ENCODE measurements around the gene MED31. TPM values are rescaled to one million over a fixed set of nuclear protein-coding genes. Genes with fewer than 3 reads are reported as not detected.

MED31 gene
- total RNA-seq, 2 donors from 2014 or later: 32.9 to 36.6 TPM

DNA sequence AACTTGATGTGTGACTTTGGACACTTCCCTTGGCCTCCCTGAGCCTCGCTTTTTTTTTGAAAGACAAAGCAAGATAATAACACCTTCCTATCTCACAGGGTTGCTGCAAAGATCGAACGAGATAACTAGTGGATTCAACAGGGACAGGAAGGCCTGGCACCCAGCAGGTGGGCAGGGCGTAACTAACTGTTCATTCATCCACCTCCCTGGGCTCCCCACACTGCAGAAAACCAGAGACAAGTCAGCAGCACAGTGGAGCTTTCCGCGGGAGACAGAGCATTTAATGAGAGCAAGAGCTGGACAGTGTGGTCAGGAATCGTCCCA is 33.0 kb upstream of the MED31 start:
- no peak for ATAC-seq
- Mint-ChIP-seq H3K4me3 (no peak overlapping the region), H3K27ac (no peak overlapping the region), H3K4me1 (peaks cover 7% of the 10 kb centered on the region), H3K36me3 (ENCODE audit: low read depth) (peaks cover 6% of the 10 kb centered on the region), H3K27me3 (peaks cover 48% of the 10 kb centered on the region)
- DNase-seq: no peak
- H3K9me3 ChIP-seq (ENCODE audit: control insufficient read depth, low read length, poor library complexity, severe bottlenecking): no peaks in the 10 kb centered on the region

DNA sequence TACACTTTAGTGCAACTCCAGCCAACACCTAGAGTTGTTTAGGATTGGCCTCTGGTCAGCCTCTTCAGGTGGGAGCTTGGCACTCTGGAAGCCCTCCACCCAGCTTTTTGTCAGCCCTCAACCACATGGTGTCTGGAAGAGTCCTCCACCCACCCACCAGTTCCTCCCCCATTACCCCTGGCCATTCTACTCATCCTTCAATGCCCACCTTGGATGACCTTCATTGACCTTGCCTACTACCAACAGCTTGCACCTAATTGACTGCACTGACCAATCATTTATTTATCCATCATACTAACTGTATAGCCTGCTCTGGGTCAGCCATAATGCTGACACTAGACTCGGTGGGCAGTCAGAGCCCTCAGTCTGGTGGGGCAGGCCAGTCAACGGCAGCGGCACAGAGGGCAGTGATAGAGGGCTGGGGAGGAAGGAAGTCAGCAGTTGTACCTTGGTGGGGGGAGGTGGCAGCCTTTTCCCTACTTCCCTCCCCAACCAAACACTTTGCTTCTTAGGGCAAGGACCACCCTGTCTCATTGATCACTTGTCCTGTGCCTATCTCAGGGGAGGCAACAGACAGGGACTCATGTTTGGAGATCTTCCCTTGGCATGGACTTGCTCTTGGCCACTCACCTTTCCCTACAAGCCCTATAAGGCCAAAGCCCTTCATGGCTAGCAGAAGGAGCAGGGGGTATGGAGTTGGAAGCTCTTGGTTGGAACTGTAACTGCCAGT is 32.5 kb upstream of the MED31 start:
- H3K27ac Mint-ChIP-seq: no peak overlapping the region
- no peak for ATAC-seq
- H3K36me3 Mint-ChIP-seq (ENCODE audit: low read depth): peaks cover 6% of the 10 kb centered on the region
- no peak for DNase-seq
- H3K4me3 Mint-ChIP-seq: no peak overlapping the region
- peaks cover 50% of the 10 kb centered on the region for H3K27me3 Mint-ChIP-seq
- H3K9me3 ChIP-seq (ENCODE audit: control insufficient read depth, low read length, poor library complexity, severe bottlenecking): no peaks in the 10 kb centered on the region
- peaks cover 7% of the 10 kb centered on the region for H3K4me1 Mint-ChIP-seq

DNA sequence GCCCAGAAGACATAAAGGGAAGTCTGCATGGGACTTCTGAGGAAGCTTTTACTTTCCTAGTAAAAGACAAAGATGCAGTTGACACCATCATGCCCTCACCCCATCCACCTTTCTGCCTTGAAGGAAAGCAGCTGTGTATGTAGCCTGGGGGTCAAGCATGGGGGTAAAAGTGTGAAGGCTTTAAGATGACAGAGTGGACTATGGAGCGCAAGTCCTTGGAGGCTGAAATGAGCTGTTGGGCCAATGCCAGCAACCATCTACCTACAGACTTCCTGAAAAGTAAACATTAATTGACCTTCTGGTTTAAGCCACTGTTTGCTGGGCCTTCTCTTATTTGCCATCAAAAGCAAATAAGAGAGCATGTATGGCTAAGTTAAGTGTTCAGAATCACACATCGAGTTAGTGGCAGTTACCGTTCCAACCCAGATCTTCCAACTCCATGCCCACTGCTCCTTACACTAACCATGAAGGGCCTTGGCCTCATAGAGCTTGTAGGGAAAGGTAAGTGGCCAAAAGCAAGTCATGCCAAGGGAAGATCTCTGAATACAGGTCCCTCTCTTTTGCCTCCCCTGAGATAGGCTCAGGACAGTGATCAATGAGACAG is 31.8 kb upstream of the MED31 start:
- Mint-ChIP-seq H3K4me1 (peaks cover 11% of the 10 kb centered on the region), H3K4me3 (no peak overlapping the region), H3K27me3 (peaks cover 56% of the 10 kb centered on the region), H3K27ac (no peak overlapping the region), H3K36me3 (ENCODE audit: low read depth) (peaks cover 6% of the 10 kb centered on the region)
- DNase-seq: no peak
- no peaks in the 10 kb centered on the region for H3K9me3 ChIP-seq (ENCODE audit: control insufficient read depth, low read length, poor library complexity, severe bottlenecking)
- no peak for ATAC-seq

GRCh38 chr17:6682339-6682738 is 30.9 kb upstream of the MED31 start:
- H3K27me3 Mint-ChIP-seq: peaks cover 54% of the 10 kb centered on the region

GRCh38 chr17:6681671-6682070 is 30.3 kb upstream of the MED31 start:
- H3K36me3 Mint-ChIP-seq (ENCODE audit: low read depth): peaks cover 2% of the 10 kb centered on the region
- H3K9me3 ChIP-seq (ENCODE audit: control insufficient read depth, low read length, poor library complexity, severe bottlenecking): no peaks in the 10 kb centered on the region
- peaks cover 47% of the 10 kb centered on the region for H3K27me3 Mint-ChIP-seq
- no peak overlapping the region for H3K27ac Mint-ChIP-seq
- ATAC-seq (no peak), DNase-seq (no peak)
- peaks cover 12% of the 10 kb centered on the region for H3K4me1 Mint-ChIP-seq
- no peak overlapping the region for H3K4me3 Mint-ChIP-seq

More at GRCh38 chr17:6682339-6682738, 30.9 kb upstream of the MED31 start:
- ATAC-seq (no peak), DNase-seq (no peak)
- Mint-ChIP-seq H3K36me3 (ENCODE audit: low read depth) (peaks cover 6% of the 10 kb centered on the region), H3K27ac (no peak overlapping the region), H3K4me1 (peaks cover 15% of the 10 kb centered on the region), H3K4me3 (no peak overlapping the region)
- no peaks in the 10 kb centered on the region for H3K9me3 ChIP-seq (ENCODE audit: control insufficient read depth, low read length, poor library complexity, severe bottlenecking)

DNA sequence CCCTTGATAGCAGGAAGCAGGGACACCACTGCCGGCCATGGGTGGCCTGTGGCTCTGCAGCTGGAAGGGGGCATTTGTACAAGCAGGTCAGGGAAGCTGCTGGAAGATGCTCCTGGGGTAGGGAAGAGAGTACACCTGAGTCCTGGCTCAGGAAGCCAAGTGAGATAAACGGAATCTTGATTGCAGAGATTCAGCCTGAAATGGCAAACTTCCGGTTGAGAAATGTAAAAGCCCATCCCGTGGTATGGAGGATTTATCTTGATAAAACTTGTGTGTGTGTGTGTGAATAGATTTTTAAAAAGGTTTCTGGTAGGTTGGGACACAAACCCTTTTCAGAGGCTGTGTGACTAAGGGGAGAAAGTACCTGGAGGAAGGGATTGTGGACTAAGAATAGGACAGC is 29.8 kb upstream of the MED31 start:
- H3K4me3 Mint-ChIP-seq: no peak overlapping the region
- H3K27ac Mint-ChIP-seq: no peak overlapping the region
- H3K9me3 ChIP-seq (ENCODE audit: control insufficient read depth, low read length, poor library complexity, severe bottlenecking): no peaks in the 10 kb centered on the region
- DNase-seq (no peak), ATAC-seq (no peak)
- H3K27me3 Mint-ChIP-seq: peaks cover 43% of the 10 kb centered on the region
- H3K36me3 Mint-ChIP-seq (ENCODE audit: low read depth): peaks cover 2% of the 10 kb centered on the region
- H3K4me1 Mint-ChIP-seq: peaks cover 12% of the 10 kb centered on the region

- no peak for DNase-seq
- peaks cover 27% of the 10 kb centered on the region for H3K27me3 Mint-ChIP-seq
- no peaks in the 10 kb centered on the region for H3K9me3 ChIP-seq (ENCODE audit: control insufficient read depth, low read length, poor library complexity, severe bottlenecking)
- no peak overlapping the region for H3K4me3 Mint-ChIP-seq
- peaks cover under 1% of the 10 kb centered on the region for H3K36me3 Mint-ChIP-seq (ENCODE audit: low read depth)
- peaks cover 15% of the 10 kb centered on the region for H3K4me1 Mint-ChIP-seq
- ATAC-seq: no peak
- no peak overlapping the region for H3K27ac Mint-ChIP-seq
These were observed 27.8 kb upstream of the MED31 start for GRCh38 chr17:6679241-6679640.

- Mint-ChIP-seq H3K36me3 (ENCODE audit: low read depth) (no peaks in the 10 kb centered on the region), H3K27ac (peak overlapping the region; percentile 83), H3K27me3 (peaks cover 24% of the 10 kb centered on the region), H3K4me1 (peaks cover 15% of the 10 kb centered on the region), H3K4me3 (no peak overlapping the region)
- no peak for ATAC-seq
- H3K9me3 ChIP-seq (ENCODE audit: control insufficient read depth, low read length, poor library complexity, severe bottlenecking): no peaks in the 10 kb centered on the region
- no peak for DNase-seq
These were observed 26.5 kb upstream of the MED31 start for GRCh38 chr17:6677946-6678345.

- Mint-ChIP-seq H3K27ac (no peak overlapping the region), H3K27me3 (peaks cover 24% of the 10 kb centered on the region), H3K4me1 (peaks cover 15% of the 10 kb centered on the region), H3K4me3 (no peak overlapping the region), H3K36me3 (ENCODE audit: low read depth) (no peaks in the 10 kb centered on the region)
- no peak for DNase-seq
- H3K9me3 ChIP-seq (ENCODE audit: control insufficient read depth, low read length, poor library complexity, severe bottlenecking): no peaks in the 10 kb centered on the region
- peak; percentile 40 for ATAC-seq
These were observed 25.9 kb upstream of the MED31 start for GRCh38 chr17:6677158-6677831.

DNA sequence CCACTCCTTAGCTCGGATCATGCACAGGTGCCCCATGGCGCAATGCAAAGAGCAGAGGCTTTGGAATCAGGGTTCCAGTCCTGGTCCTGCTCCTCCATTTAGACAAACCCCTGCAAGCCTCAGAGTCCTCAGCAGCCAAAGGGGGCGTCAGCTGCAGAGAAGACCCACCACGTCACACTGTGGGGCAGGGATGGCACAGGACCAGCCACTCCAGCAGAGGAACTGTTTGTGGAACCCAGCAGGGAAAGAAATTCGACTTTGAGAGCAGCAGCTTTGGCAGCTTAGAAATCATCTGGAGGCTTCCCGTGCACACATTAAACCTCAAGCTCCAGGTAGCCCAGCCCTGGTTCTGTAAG is 25.4 kb upstream of the MED31 start:
- no peak for ATAC-seq
- no peak overlapping the region for H3K27ac Mint-ChIP-seq
- H3K36me3 Mint-ChIP-seq (ENCODE audit: low read depth): no peaks in the 10 kb centered on the region
- DNase-seq: no peak
- H3K4me3 Mint-ChIP-seq: no peak overlapping the region
- peaks cover 24% of the 10 kb centered on the region for H3K27me3 Mint-ChIP-seq
- peaks cover 15% of the 10 kb centered on the region for H3K4me1 Mint-ChIP-seq
- no peaks in the 10 kb centered on the region for H3K9me3 ChIP-seq (ENCODE audit: control insufficient read depth, low read length, poor library complexity, severe bottlenecking)

DNA sequence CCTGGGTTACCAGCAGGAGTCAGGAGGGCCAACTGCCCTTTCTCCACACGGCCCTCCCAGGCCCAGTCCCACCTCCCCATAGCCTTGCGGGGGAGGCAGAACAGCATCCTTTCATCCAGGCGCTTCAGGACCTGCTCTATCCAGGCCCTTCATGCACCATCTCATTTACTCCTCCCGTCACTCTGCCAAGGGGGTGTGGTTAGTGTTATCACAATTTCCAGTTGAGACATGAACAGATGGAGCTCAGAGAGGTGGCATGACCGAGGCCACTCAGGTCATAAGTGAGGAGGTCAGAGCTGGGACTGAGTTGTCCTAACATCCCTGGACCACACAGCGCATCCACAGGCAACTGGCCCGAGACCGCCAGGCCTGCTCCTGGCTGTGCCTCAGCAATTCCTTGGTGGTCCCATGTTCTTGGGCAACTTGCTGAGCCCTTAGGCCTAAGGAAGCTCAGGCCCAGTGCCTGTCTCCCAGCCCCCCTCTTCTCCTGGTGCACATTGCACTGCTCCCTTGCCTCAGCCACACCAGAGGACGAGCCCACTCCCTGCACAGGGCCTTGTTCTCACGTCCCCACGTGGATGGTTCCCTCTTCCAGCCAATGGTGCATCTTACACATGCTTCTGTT is 23.9 kb upstream of the MED31 start:
- H3K4me3 Mint-ChIP-seq: no peak overlapping the region

GRCh38 chr17:6674586-6674985 is 23.2 kb upstream of the MED31 start:
- Mint-ChIP-seq H3K27me3 (peaks cover 17% of the 10 kb centered on the region), H3K36me3 (ENCODE audit: low read depth) (peaks cover 2% of the 10 kb centered on the region), H3K4me3 (no peak overlapping the region), H3K4me1 (peaks cover 14% of the 10 kb centered on the region), H3K27ac (no peak overlapping the region)
- no peak for ATAC-seq
- DNase-seq: no peak
- no peaks in the 10 kb centered on the region for H3K9me3 ChIP-seq (ENCODE audit: control insufficient read depth, low read length, poor library complexity, severe bottlenecking)

More for the DNA sequence above, 23.9 kb upstream of the MED31 start:
- Mint-ChIP-seq H3K36me3 (ENCODE audit: low read depth) (no peaks in the 10 kb centered on the region), H3K4me1 (peaks cover 11% of the 10 kb centered on the region), H3K27ac (peak overlapping the region; percentile 16), H3K27me3 (peaks cover 17% of the 10 kb centered on the region)
- ATAC-seq (no peak), DNase-seq (no peak)
- no peaks in the 10 kb centered on the region for H3K9me3 ChIP-seq (ENCODE audit: control insufficient read depth, low read length, poor library complexity, severe bottlenecking)

GRCh38 chr17:6671431-6671830 is 20.0 kb upstream of the MED31 start:
- ATAC-seq (no peak), DNase-seq (no peak)
- no peak overlapping the region for H3K27ac Mint-ChIP-seq
- no peaks in the 10 kb centered on the region for H3K9me3 ChIP-seq (ENCODE audit: control insufficient read depth, low read length, poor library complexity, severe bottlenecking)
- H3K4me3 Mint-ChIP-seq: no peak overlapping the region
- peaks cover 12% of the 10 kb centered on the region for H3K4me1 Mint-ChIP-seq
- no peaks in the 10 kb centered on the region for H3K27me3 Mint-ChIP-seq
- H3K36me3 Mint-ChIP-seq (ENCODE audit: low read depth): peaks cover 2% of the 10 kb centered on the region

Measured in T-helper 17 cell (primary cell).